GM18508 (cell line): Measurements from ENCODE around the gene B3GALT6.

ENCODE experiments used
- ATAC-seq: cut with Tn5 transposase; IDR thresholded peaks from one replicate; pipeline ENCODE4 v1.9.1; 2021; ENCODE audit warnings: moderate number of reproducible peaks; ENCODE audit not compliant: insufficient read depth, unreplicated experiment

The B3GALT6 gene

DNA sequence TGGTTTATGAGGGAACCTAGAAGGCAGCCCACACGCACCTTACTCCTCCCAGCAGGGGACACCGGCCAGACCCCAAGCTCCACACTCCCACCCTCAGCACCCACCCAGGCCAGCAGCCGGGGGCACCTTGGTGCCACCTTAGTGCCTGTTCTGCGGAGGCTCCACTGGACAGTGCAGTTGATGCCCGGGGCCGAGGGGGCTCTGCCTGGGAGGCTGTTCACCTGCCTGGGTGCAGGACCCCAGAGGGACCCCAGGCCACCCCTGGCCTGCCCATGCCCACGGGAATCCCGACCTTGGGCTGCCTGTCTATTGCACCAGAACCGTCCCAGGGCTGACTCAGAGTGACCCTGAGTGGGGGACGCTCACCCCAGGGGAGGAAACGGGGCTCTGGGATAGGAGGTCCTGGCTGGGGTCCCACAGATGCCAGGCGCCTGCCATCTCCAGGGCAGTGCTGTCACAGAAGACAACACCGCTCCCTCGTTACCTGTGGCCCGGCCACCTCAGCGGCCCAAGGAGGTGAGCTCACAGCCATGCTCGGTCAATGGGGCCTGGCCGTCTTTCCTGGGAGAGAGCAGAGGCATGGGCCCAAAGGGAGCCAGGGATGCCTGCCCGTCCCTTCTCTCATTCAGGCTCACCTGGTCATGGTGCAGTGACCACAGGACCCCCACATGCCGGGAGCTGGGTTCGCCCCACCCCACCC is 48.9 kb downstream of the B3GALT6 start:
- no peak for ATAC-seq

DNA sequence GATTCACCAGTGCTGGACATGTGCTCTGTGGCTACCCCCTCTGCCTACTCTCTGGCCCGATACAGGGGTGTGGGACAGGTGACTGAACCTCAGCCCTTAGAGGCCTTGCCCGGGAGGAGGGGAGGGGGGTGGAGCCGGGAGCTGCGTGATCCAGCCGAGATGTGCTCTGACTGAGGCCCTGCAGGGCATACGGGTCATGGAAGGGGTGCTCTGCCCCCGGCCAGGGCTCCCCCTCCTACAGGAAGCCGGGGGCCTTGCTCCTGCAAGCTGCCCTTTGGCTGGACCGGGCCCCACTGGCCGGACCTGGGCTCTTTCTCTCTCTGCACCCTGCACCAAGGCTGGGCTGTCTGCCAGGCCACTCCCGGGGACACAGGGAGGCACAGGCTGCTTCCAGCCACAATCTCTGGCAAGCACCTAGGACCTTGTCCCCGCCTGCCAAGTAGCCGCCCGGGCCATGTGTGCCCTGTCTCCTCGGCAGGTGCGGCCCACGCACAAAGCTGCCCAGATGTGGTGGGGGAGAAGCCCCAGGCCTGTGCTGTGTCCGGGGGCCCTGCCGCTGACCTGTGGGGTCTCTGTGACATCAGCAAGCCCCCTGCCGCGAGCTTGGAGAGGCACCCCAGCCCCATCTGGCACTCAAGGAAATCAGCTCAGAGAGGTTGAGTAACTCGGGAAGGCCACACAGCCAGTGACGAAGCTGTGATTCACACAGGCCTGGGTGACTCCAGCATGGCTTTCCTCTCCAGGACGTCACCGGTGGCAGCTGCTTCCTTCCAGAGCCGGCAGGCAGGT is 49.7 kb downstream of the B3GALT6 start:
- ATAC-seq: no peak

DNA sequence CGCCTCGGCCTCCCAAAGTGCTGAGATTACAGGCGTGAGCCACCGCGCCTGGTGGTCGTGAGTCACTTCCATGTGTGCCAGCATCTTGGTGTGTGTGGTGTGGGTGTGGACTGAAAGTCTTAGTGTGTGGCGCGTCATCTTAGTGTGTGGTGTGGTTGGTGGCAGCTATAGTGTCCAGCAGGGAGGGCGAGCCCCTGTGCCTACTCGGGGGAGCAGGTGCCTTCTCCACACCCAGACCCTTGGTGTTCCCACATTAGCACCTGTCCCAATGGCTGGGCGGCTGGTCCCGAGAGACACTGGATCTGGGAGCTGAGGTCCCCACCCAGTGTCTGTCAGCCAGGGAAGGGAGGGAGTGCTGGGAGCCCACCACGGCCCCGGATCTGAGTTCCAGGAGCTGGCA is 51.0 kb downstream of the B3GALT6 start:
- ATAC-seq: no peak

- no peak for ATAC-seq
These were observed 51.8 kb downstream of the B3GALT6 start for GRCh38 chr1:1283821-1284220.
